C4-2B (cell line): ENCODE measurements around the gene MOSPD2.

Experiments used
- CTCF ChIP-seq: fragments of 450-650 bp; conservative IDR thresholded peaks from 2 replicates; pipeline ENCODE4 v1.5.1; 2017; ENCODE audit warnings: mild to moderate bottlenecking
- ZFX ChIP-seq: fragments of 450-650 bp; IDR thresholded peaks from 2 replicates; pipeline ENCODE4 v1.6.1; 2017

- no peak for TF ChIP-seq CTCF
- no peak for TF ChIP-seq ZFX
Observed at GRCh38 chrX:14923761-14924160, 50.5 kb downstream of the MOSPD2 start.
